Measurements from ENCODE around the gene AP2M1.

GRCh38 chr3:184180165-184180564 lies 5.5 kb downstream of the AP2M1 start:
- TF ChIP-seq, protein P1, sequence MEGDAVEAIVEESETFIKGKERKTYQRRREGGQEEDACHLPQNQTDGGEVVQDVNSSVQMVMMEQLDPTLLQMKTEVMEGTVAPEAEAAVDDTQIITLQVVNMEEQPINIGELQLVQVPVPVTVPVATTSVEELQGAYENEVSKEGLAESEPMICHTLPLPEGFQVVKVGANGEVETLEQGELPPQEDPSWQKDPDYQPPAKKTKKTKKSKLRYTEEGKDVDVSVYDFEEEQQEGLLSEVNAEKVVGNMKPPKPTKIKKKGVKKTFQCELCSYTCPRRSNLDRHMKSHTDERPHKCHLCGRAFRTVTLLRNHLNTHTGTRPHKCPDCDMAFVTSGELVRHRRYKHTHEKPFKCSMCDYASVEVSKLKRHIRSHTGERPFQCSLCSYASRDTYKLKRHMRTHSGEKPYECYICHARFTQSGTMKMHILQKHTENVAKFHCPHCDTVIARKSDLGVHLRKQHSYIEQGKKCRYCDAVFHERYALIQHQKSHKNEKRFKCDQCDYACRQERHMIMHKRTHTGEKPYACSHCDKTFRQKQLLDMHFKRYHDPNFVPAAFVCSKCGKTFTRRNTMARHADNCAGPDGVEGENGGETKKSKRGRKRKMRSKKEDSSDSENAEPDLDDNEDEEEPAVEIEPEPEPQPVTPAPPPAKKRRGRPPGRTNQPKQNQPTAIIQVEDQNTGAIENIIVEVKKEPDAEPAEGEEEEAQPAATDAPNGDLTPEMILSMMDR (IDR thresholded peaks at IDR 0.05) = no peak
- TF ChIP-seq POLR2A (IDR thresholded peaks at IDR 0.05) = no peak
